ENCODE measurements around the gene SLC6A7. TPM values are rescaled to one million over a fixed set of nuclear protein-coding genes. Genes with fewer than 3 reads are reported as not detected.

The SLC6A7 gene
- total and polyA plus RNA-seq, 2 donors: under 0.01 to 0.07 TPM

Other genes with a start within 250 kb of the SLC6A7 start
- under 0.01 TPM for gene PDE6A, start 245.3 kb upstream of the SLC6A7 start, total RNA-seq
- gene PDE6A, start 245.3 kb upstream of the SLC6A7 start, polyA plus RNA-seq: 0.16 TPM
- 6.5 TPM for gene SLC26A2, start 229.3 kb upstream of the SLC6A7 start, total RNA-seq
- gene SLC26A2, start 229.3 kb upstream of the SLC6A7 start, polyA plus RNA-seq: 5.3 TPM
- 3.5 TPM for gene TIGD6, start 189.4 kb upstream of the SLC6A7 start, total RNA-seq
- gene TIGD6, start 189.4 kb upstream of the SLC6A7 start, polyA plus RNA-seq: 4.1 TPM
- gene HMGXB3, start 189.3 kb upstream of the SLC6A7 start, total RNA-seq: 14.0 TPM
- gene HMGXB3, start 189.3 kb upstream of the SLC6A7 start, polyA plus RNA-seq: 27.0 TPM
- gene CSF1R, start 103.5 kb upstream of the SLC6A7 start, total RNA-seq: 7.6 TPM
- gene CSF1R, start 103.5 kb upstream of the SLC6A7 start, polyA plus RNA-seq: 7.3 TPM
- gene PDGFRB, start 34.2 kb upstream of the SLC6A7 start, total RNA-seq: 6.0 TPM
- 8.6 TPM for gene PDGFRB, start 34.2 kb upstream of the SLC6A7 start, polyA plus RNA-seq
- gene CDX1, start 23.3 kb upstream of the SLC6A7 start, total RNA-seq: 0.85 TPM
- 1.3 TPM for gene CDX1, start 23.3 kb upstream of the SLC6A7 start, polyA plus RNA-seq
- 0.09 TPM for gene CAMK2A, start 99.7 kb downstream of the SLC6A7 start, total RNA-seq
- 0.39 TPM for gene CAMK2A, start 99.7 kb downstream of the SLC6A7 start, polyA plus RNA-seq
- 0.76 TPM for gene ARSI, start 112.8 kb downstream of the SLC6A7 start, total RNA-seq
- 0.59 TPM for gene ARSI, start 112.8 kb downstream of the SLC6A7 start, polyA plus RNA-seq
- gene TCOF1, start 167.6 kb downstream of the SLC6A7 start, total RNA-seq: 18.2 TPM
- 17.7 TPM for gene TCOF1, start 167.6 kb downstream of the SLC6A7 start, polyA plus RNA-seq
- gene CD74, start 222.8 kb downstream of the SLC6A7 start, total RNA-seq: 1,741 TPM
- 2,730 TPM for gene CD74, start 222.8 kb downstream of the SLC6A7 start, polyA plus RNA-seq